ENCODE measurements around the gene VSIG10L2. TPM values are rescaled to one million over a fixed set of nuclear protein-coding genes. Genes with fewer than 3 reads are reported as not detected.

Gene VSIG10L2
- total RNA-seq, 1 donor from 2014 or later = not detected

- H3K4me3 Mint-ChIP-seq (ENCODE audit: unreplicated experiment) = no peak overlapping the region
- no peaks in the 10 kb centered on the region for H3K9me3 Mint-ChIP-seq (ENCODE audit: low read depth)
- no peak overlapping the region for H3K27ac Mint-ChIP-seq (ENCODE audit: unreplicated experiment)
- peaks cover 9% of the 10 kb centered on the region for H3K4me1 Mint-ChIP-seq (ENCODE audit: low read depth)
- no peak for TF ChIP-seq CTCF (IDR thresholded peaks at IDR 0.05)
- DNase-seq (ENCODE audit: low spot score) = no peak
- H3K27me3 Mint-ChIP-seq (ENCODE audit: low read depth) = peaks cover 2% of the 10 kb centered on the region
- peaks cover 14% of the 10 kb centered on the region for H3K36me3 Mint-ChIP-seq (ENCODE audit: low read depth)
These were observed 8.5 kb downstream of the VSIG10L2 start for GRCh38 chr11:125954123-125954944.

- no peak for DNase-seq (ENCODE audit: low spot score)
- Mint-ChIP-seq H3K36me3 (ENCODE audit: low read depth) (peaks cover 14% of the 10 kb centered on the region), H3K4me1 (ENCODE audit: low read depth) (peaks cover 9% of the 10 kb centered on the region), H3K27me3 (ENCODE audit: low read depth) (peaks cover 2% of the 10 kb centered on the region), H3K27ac (ENCODE audit: unreplicated experiment) (no peak overlapping the region), H3K4me3 (ENCODE audit: unreplicated experiment) (no peak overlapping the region), H3K9me3 (ENCODE audit: low read depth) (no peaks in the 10 kb centered on the region)
- TF ChIP-seq CTCF (IDR thresholded peaks at IDR 0.05) = no peak
These were observed 9.2 kb downstream of the VSIG10L2 start for GRCh38 chr11:125954945-125955640.

- no peak overlapping the region for H3K4me3 Mint-ChIP-seq (ENCODE audit: unreplicated experiment)
- H3K9me3 Mint-ChIP-seq (ENCODE audit: low read depth) = no peaks in the 10 kb centered on the region
- DNase-seq (ENCODE audit: low spot score) = no peak
- H3K27ac Mint-ChIP-seq (ENCODE audit: unreplicated experiment) = no peak overlapping the region
- peaks cover 16% of the 10 kb centered on the region for H3K36me3 Mint-ChIP-seq (ENCODE audit: low read depth)
- peaks cover 9% of the 10 kb centered on the region for H3K4me1 Mint-ChIP-seq (ENCODE audit: low read depth)
- H3K27me3 Mint-ChIP-seq (ENCODE audit: low read depth) = peaks cover 2% of the 10 kb centered on the region
- TF ChIP-seq CTCF (IDR thresholded peaks at IDR 0.05) = no peak
These were observed 10.0 kb downstream of the VSIG10L2 start for GRCh38 chr11:125955856-125956255.

- H3K4me1 Mint-ChIP-seq (ENCODE audit: low read depth) = peaks cover 9% of the 10 kb centered on the region
- peaks cover 20% of the 10 kb centered on the region for H3K36me3 Mint-ChIP-seq (ENCODE audit: low read depth)
- H3K9me3 Mint-ChIP-seq (ENCODE audit: low read depth) = no peaks in the 10 kb centered on the region
- no peak for TF ChIP-seq CTCF (IDR thresholded peaks at IDR 0.05)
- H3K27me3 Mint-ChIP-seq (ENCODE audit: low read depth) = no peaks in the 10 kb centered on the region
- DNase-seq (ENCODE audit: low spot score) = no peak
- H3K4me3 Mint-ChIP-seq (ENCODE audit: unreplicated experiment) = no peak overlapping the region
- H3K27ac Mint-ChIP-seq (ENCODE audit: unreplicated experiment) = peak overlapping the region; percentile 70
These were observed 10.7 kb downstream of the VSIG10L2 start for GRCh38 chr11:125956391-125957134.

Data from chondrocyte (in vitro differentiated cells).